Parathyroid adenoma (tissue), 2 donors: ENCODE measurements around the gene ANKS1A.

ENCODE experiments used
- H2AFZ ChIP-seq: fragments of 300-600 bp; sonication (generic); one replicate; pipeline ENCODE4 v1.7.0; 2017; ENCODE audit warnings: antibody characterized with exemption, mild to moderate bottlenecking
- H3K27ac ChIP-seq: fragments of 300-600 bp; sonication (generic); one replicate; pipeline ENCODE4 v1.7.0; 2017
- H3K27me3 ChIP-seq: fragments of 300-600 bp; sonication (generic); one replicate; pipeline ENCODE4 v1.7.0; 2017; ENCODE audit warnings: low read length; ENCODE audit not compliant: control insufficient read depth, insufficient read depth
- H3K36me3 ChIP-seq: fragments of 300-600 bp; sonication (generic); one replicate; pipeline ENCODE4 v1.7.0; 2017; ENCODE audit warnings: low read length; ENCODE audit not compliant: control insufficient read depth, insufficient read depth
- H3K4me1 ChIP-seq: fragments of 300-600 bp; sonication (generic); one replicate; pipeline ENCODE4 v1.7.0; 2017; ENCODE audit warnings: control low read depth
- H3K4me2 ChIP-seq: fragments of 300-600 bp; sonication (generic); one replicate; pipeline ENCODE4 v1.7.0; 2017; ENCODE audit warnings: low read length
- H3K4me3 ChIP-seq: fragments of 300-600 bp; sonication (generic); one replicate; pipeline ENCODE4 v1.7.0; 2017; ENCODE audit warnings: low read depth, low read length
- H3K79me2 ChIP-seq: fragments of 300-600 bp; sonication (generic); one replicate; pipeline ENCODE4 v1.7.0; 2017; ENCODE audit warnings: control low read depth
- H3K9ac ChIP-seq: fragments of 300-600 bp; sonication (generic); one replicate; pipeline ENCODE4 v1.7.0; 2017; ENCODE audit warnings: mild to moderate bottlenecking
- H3K9me3 ChIP-seq: fragments of 300-600 bp; sonication (generic); one replicate; pipeline ENCODE4 v1.7.0; 2017; ENCODE audit warnings: low read length; ENCODE audit not compliant: control insufficient read depth
- CTCF ChIP-seq: fragments of 300-600 bp; sonication (generic); IDR thresholded peaks from one replicate; pipeline ENCODE4 v1.7.0; 2017; ENCODE audit warnings: antibody characterized with exemption, mild to moderate bottlenecking
- donor health status: primary hyperparathyroidism.

ANKS1A gene

GRCh38 chr6:34957231-34957783, 68.3 kb downstream of the ANKS1A start:
- peaks cover 17% of the 10 kb centered on the region for H3K79me2 ChIP-seq
- no peak for TF ChIP-seq CTCF
- H3K9me3 ChIP-seq: no peaks in the 10 kb centered on the region
- no peak overlapping the region for H3K4me2 ChIP-seq
- peaks cover 12% of the 10 kb centered on the region for H3K4me1 ChIP-seq
- H3K27ac ChIP-seq: peak overlapping the region; percentile 40
- no peak overlapping the region for H3K9ac ChIP-seq
- no peaks in the 10 kb centered on the region for H3K27me3 ChIP-seq
- no peak overlapping the region for H2AFZ ChIP-seq
- no peak overlapping the region for H3K4me3 ChIP-seq
- no peaks in the 10 kb centered on the region for H3K36me3 ChIP-seq

- Histone ChIP-seq H3K36me3 (no peaks in the 10 kb centered on the region), H2AFZ (no peak overlapping the region), H3K4me1 (peaks cover 12% of the 10 kb centered on the region), H3K79me2 (peaks cover 21% of the 10 kb centered on the region), H3K9me3 (no peaks in the 10 kb centered on the region), H3K27ac (peak overlapping the region; percentile 40), H3K4me2 (no peak overlapping the region), H3K9ac (no peak overlapping the region), H3K4me3 (no peak overlapping the region), H3K27me3 (no peaks in the 10 kb centered on the region)
- TF ChIP-seq CTCF: no peak
These were observed 69.7 kb downstream of the ANKS1A start for GRCh38 chr6:34958734-34959133.

GRCh38 chr6:34959224-34959623, 70.2 kb downstream of the ANKS1A start:
- Histone ChIP-seq H2AFZ (no peak overlapping the region), H3K4me2 (no peak overlapping the region), H3K79me2 (peaks cover 21% of the 10 kb centered on the region), H3K36me3 (no peaks in the 10 kb centered on the region), H3K27ac (no peak overlapping the region), H3K4me3 (no peak overlapping the region), H3K4me1 (peaks cover 12% of the 10 kb centered on the region), H3K9ac (no peak overlapping the region), H3K27me3 (no peaks in the 10 kb centered on the region), H3K9me3 (no peaks in the 10 kb centered on the region)
- TF ChIP-seq CTCF: no peak

GRCh38 chr6:34961082-34961481, 72.0 kb downstream of the ANKS1A start:
- Histone ChIP-seq H3K9me3 (no peaks in the 10 kb centered on the region), H2AFZ (no peak overlapping the region), H3K4me1 (peaks cover 12% of the 10 kb centered on the region), H3K79me2 (peaks cover 21% of the 10 kb centered on the region), H3K27ac (peak overlapping the region; percentile 33), H3K27me3 (no peaks in the 10 kb centered on the region), H3K4me2 (no peak overlapping the region), H3K36me3 (no peaks in the 10 kb centered on the region), H3K4me3 (no peak overlapping the region), H3K9ac (no peak overlapping the region)
- no peak for TF ChIP-seq CTCF

- Histone ChIP-seq H3K4me3 (no peak overlapping the region), H3K4me2 (no peak overlapping the region), H3K9me3 (no peaks in the 10 kb centered on the region), H3K36me3 (no peaks in the 10 kb centered on the region), H2AFZ (no peak overlapping the region), H3K27me3 (no peaks in the 10 kb centered on the region), H3K79me2 (peaks cover 21% of the 10 kb centered on the region), H3K27ac (peak overlapping the region; percentile 33), H3K9ac (no peak overlapping the region), H3K4me1 (peaks cover 12% of the 10 kb centered on the region)
- TF ChIP-seq CTCF: no peak
These were observed 72.5 kb downstream of the ANKS1A start for GRCh38 chr6:34961574-34961973.
